Colon (tissue), 2 donors: ENCODE data around the gene ANKK1.

Source experiments
- FAIRE-seq: peaks from 2 replicates; lab custom pipeline; 2012; peaks lifted over from hg19 to GRCh38; lab: Jason Lieb, UNC
- donor health status: control.
- donor health status: control.

The ANKK1 gene

DNA sequence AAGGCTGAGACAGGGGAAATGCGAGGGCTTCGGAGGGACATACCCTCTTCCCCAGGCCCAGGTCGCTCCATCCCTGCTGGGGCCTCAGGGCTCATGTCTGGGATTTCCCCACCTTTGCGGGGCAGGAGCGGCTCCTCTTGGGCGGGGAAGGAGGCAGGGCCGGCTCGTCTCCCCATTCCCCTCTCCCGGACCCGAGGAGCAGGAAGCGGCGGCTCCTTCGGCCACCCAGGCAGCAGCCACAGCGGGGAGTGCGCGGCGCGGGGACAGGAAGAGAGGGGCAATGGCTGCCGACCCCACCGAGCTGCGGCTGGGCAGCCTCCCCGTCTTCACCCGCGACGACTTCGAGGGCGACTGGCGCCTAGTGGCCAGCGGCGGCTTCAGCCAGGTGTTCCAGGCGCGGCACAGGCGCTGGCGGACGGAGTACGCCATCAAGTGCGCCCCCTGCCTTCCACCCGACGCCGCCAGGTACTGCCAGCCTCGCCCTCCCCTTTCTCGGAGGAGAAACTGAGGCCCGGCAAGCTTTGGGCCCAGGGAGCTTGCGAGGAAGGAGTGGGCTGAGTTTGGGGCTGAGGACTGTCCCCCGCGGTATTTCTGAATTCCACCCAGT, at the start of gene ANKK1:
Gene ANKK1 (plus strand): TSS at position 175 of the 607 bp plus-strand sequence. CDS start 106 bp downstream, at position 281.
- FAIRE-seq = no peak

DNA sequence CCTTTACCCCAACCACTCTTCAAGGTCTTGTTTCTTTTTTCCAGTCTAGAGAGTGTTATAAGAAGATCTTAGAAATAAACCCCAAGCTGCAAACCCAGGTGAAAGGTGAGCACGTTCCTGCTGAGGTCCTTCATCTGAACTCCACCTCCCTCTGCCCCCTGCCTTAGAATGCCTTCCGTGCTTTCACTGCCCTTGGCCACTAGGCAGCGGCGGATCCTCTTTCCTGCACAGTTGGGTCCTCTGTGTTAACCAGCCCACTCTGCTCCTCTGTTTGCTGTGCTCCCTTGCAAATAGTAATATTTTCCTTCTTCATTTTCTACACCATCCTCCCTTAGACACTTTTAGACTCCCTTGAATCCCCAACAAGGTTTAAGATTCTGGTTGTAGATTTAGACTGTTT, 48.8 kb upstream of the ANKK1 start:
- no peak for FAIRE-seq

GRCh38 chr11:113339929-113340589, 47.5 kb upstream of the ANKK1 start:
- no peak for FAIRE-seq

DNA sequence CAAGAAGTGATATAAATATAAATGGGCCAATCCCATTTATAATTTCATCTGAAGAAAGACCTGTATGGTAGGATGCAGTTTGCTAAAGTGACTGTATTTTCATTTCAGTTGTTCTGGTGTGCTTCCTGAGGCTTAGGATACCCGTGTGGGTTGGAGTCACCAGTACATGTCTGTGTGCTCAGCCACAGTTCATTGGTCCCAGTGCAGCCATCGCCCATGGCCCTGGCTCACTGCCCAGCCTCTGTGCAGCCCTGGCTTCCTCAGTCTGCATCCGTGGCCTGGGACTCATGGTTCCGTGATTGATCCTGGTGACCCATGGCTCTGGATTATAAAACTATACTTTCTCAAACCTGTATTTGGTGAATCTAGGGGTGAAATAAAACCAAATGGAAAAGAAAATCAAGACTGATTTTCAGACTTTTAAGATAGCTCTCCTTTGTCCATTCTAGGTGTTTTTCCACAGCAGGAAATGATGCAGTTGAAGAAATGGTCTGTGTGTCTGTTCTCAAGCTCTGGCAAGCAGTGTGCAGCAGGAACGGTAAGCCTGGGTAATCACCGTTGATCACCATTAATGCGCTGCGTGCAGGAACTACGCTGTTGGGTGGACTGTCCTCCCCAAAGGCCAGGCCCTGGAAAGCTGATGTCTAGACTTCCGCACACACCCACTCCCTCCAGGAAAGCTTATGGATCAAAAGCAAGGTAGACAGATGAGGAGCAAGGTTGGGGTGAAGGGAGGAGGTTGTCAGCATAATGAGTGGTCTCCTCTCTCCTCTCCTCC, 46.0 kb upstream of the ANKK1 start:
- FAIRE-seq = no peak

GRCh38 chr11:113345978-113346377, 41.6 kb upstream of the ANKK1 start:
- no peak for FAIRE-seq

- FAIRE-seq = no peak
These were observed 38.1 kb upstream of the ANKK1 start for GRCh38 chr11:113349528-113349927.

- no peak for FAIRE-seq
These were observed 37.1 kb upstream of the ANKK1 start for GRCh38 chr11:113350336-113351067.

DNA sequence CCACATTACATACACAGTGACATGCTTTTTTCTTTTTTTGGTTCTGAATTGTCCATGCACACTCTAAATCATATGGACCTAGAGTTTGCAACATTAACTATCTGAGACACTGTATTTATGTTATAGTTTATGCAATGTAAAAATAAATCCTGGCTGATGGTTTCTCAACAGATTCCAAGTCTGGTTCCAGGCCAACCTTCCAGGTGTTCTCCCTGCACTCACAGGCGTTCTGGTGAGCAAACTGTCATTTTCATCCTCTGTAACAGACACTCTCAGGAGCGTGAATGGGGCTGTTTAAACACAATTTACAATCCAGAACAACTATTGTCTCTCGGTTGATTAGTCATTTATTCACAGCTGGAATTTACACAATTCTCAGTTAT, 36.5 kb upstream of the ANKK1 start:
- no peak for FAIRE-seq

GRCh38 chr11:113351480-113351879, 36.1 kb upstream of the ANKK1 start:
- FAIRE-seq = no peak

DNA sequence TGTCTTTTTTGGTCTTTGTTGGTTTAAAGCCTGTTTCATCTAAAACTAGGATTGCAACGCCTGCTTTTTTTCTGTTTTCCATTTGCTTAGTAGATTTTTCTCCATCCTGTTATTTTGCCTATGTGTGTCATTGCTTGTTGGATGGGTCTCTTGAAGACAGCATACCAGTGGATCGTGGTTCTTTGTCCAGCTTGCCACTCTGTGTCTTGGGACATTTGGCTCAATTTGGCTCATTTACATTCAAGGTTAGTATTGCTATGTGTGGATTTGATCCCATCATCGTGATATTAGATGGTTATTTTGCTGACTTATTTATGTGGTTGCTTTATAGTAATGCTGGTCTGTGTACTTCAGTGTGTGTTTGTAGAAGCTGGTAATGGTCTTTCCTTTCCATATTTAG, 31.4 kb upstream of the ANKK1 start:
- FAIRE-seq = no peak

DNA sequence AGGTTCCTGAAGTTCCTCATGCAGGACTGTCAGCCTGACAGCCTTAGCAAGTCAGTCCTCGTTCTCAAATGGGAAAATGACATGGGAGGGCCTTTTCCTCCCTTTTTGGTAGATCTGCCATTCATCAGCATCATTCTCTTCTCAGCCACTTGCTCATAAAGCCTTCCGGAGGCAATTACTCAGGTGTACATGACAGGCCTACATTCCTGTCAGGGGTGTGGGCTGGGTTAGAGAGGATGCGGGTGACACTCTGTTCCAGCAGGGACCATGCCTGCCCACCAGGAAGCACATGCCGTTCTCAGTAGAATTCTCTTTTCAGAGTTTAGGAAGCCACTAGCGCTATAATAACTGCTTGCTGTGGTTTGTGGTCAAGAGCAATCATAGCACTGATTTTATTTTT, 24.2 kb upstream of the ANKK1 start:
- no peak for FAIRE-seq

GRCh38 chr11:113363996-113364641, 23.5 kb upstream of the ANKK1 start:
- no peak for FAIRE-seq

DNA sequence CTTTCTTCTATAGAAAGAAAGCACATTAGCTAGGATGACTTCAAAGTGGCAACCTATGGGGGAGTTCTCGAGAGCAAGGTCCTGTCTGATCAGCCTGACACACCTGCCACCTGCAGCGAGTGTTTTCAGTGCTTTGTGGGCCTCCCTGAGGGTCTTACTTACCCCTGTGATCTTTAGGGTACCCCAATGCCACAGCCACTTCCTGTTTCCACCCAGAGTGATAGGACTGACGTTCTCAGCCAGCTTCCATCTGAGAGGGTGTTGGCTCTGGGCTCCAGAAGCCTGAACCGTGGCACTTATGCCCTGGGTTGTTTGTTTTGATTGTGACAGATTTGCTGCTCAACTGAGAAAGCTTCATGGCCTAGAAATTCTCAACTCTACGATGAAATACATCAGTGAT, 21.7 kb upstream of the ANKK1 start:
- no peak for FAIRE-seq

GRCh38 chr11:113369411-113369810, 18.2 kb upstream of the ANKK1 start:
- FAIRE-seq = no peak

DNA sequence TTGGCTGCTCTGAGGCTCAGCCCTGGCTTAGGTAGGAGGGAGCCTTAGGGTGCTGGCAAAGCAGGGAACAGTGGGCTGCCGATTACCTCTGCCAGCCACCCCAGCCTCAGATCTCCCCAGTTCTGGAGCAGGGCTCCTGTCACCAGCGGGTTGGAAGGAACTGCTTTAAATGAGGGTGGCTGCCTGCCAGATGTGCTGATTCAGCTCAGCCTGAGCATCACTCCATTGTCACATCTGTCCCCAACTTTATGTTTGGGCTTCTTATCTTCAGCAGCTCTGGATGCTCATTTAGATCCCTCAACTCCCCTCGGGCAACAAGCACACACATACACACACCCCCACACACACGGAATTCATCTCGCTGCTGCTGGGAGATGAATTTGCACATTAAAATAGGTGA, 16.9 kb upstream of the ANKK1 start:
- no peak for FAIRE-seq

GRCh38 chr11:113372309-113372708, 15.3 kb upstream of the ANKK1 start:
- no peak for FAIRE-seq

DNA sequence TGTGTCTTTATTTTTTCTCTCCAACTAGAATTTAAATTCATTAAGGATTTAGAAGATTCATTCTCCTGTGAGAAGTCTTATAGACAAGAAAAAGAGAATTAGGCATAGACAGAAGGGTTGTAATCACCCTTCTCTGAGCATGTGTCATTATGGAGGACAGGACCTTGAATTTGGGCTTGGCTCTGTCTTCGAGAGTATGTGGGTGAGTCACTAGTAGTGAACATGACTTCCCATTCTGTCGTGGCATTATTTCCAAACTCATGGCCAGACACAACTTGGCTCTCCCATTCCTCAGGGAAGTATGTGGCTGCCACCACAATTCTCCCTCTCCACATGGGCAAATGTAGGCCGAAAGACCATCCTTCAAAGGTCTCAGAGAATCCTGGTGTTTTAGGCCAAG, 14.3 kb upstream of the ANKK1 start:
- FAIRE-seq = no peak

GRCh38 chr11:113373981-113374560, 13.5 kb upstream of the ANKK1 start:
- FAIRE-seq = no peak

- no peak for FAIRE-seq
These were observed 12.2 kb upstream of the ANKK1 start for GRCh38 chr11:113375402-113375801.

- FAIRE-seq = no peak
These were observed 11.4 kb upstream of the ANKK1 start for GRCh38 chr11:113376156-113376555.

- FAIRE-seq = no peak
These were observed 9.7 kb upstream of the ANKK1 start for GRCh38 chr11:113377681-113378412.
